ENCODE measurements around the gene HIPK2. TPM values are rescaled to one million over a fixed set of nuclear protein-coding genes. Genes with fewer than 3 reads are reported as not detected.

The HIPK2 gene
- total and polyA plus RNA-seq, 7 donors: 18.1 to 166 (median 78.5) TPM

- H3K4me1 ChIP-seq: no peaks in the 10 kb centered on the region
- H3K9me3 ChIP-seq: no peaks in the 10 kb centered on the region
- intact Hi-C loops (cut with DNase I): no loop called here
- no peak overlapping the region for H3K4me3 ChIP-seq
- ATAC-seq (no peak), DNase-seq (no peak)
- no peak for TF ChIP-seq CTCF (IDR thresholded peaks at IDR 0.05)
- WGBS, 3 donors: 97 to 99% (median 99%) methylated on average over 6 of the region's 6 CpGs
- no peak overlapping the region for H3K27ac ChIP-seq
- H3K27me3 ChIP-seq (ENCODE audit: insufficient read depth in 3 of 3, low read length in 2 of 3): no peaks in the 10 kb centered on the region
- peaks cover 9 to 96% of the 10 kb centered on the region in 2 donors for H3K36me3 ChIP-seq (ENCODE audit: insufficient read depth in 1 of 2, low read depth in 1 of 2)
These were observed 176.6 kb downstream of the HIPK2 start for GRCh38 chr7:139601176-139601575.

- ATAC-seq (no peak), DNase-seq (no peak)
- H3K36me3 ChIP-seq (ENCODE audit: insufficient read depth in 1 of 2, low read depth in 1 of 2): peaks cover 10 to 97% of the 10 kb centered on the region in 2 donors
These were observed 177.5 kb downstream of the HIPK2 start for GRCh38 chr7:139600306-139600705.

GRCh38 chr7:139598642-139599041 lies 179.2 kb downstream of the HIPK2 start:
- Histone ChIP-seq H3K4me1 (no peaks in the 10 kb centered on the region), H3K27ac (no peak overlapping the region), H3K4me3 (no peak overlapping the region), H3K27me3 (ENCODE audit: insufficient read depth in 3 of 3, low read length in 2 of 3) (no peaks in the 10 kb centered on the region), H3K9me3 (no peaks in the 10 kb centered on the region), H3K36me3 (ENCODE audit: insufficient read depth in 1 of 2, low read depth in 1 of 2) (peaks cover 15 to 98% of the 10 kb centered on the region in 2 donors)
- WGBS, 3 donors: 75 to 79% (median 76%) methylated on average over 1 of the region's 1 CpG
- no peak for ATAC-seq
- no peak for DNase-seq
- intact Hi-C loops (cut with DNase I): no loop called here
- TF ChIP-seq CTCF (IDR thresholded peaks at IDR 0.05): no peak

More at GRCh38 chr7:139600306-139600705, 177.5 kb downstream of the HIPK2 start:
- intact Hi-C loops (cut with DNase I): no loop called here
- 92 to 97% (median 94%) methylated on average over 8 of the region's 8 CpGs for WGBS, 3 donors
- no peak overlapping the region for H3K27ac ChIP-seq
- no peaks in the 10 kb centered on the region for H3K27me3 ChIP-seq (ENCODE audit: insufficient read depth in 3 of 3, low read length in 2 of 3)
- H3K4me3 ChIP-seq: no peak overlapping the region
- no peaks in the 10 kb centered on the region for H3K9me3 ChIP-seq
- TF ChIP-seq CTCF (IDR thresholded peaks at IDR 0.05): no peak
- H3K4me1 ChIP-seq: no peaks in the 10 kb centered on the region

- H3K9me3 ChIP-seq: no peaks in the 10 kb centered on the region
- no peaks in the 10 kb centered on the region for H3K4me1 ChIP-seq
- ATAC-seq: no peak
- no peak overlapping the region for H3K27ac ChIP-seq
- intact Hi-C loops (cut with DNase I): no loop called here
- TF ChIP-seq CTCF (IDR thresholded peaks at IDR 0.05): no peak
- H3K4me3 ChIP-seq: no peak overlapping the region
- peaks cover 21 to 99% of the 10 kb centered on the region in 2 donors for H3K36me3 ChIP-seq (ENCODE audit: insufficient read depth in 1 of 2, low read depth in 1 of 2)
- H3K27me3 ChIP-seq (ENCODE audit: insufficient read depth in 3 of 3, low read length in 2 of 3): no peaks in the 10 kb centered on the region
- WGBS, 3 donors: 91 to 97% (median 93%) methylated on average over 5 of the region's 5 CpGs
- no peak for DNase-seq
These were observed 180.8 kb downstream of the HIPK2 start for GRCh38 chr7:139597028-139597427.

GRCh38 chr7:139596626-139597025 lies 181.2 kb downstream of the HIPK2 start:
- 92 to 94% (median 93%) methylated on average over 17 of the region's 17 CpGs for WGBS, 3 donors
- ATAC-seq: no peak

More at GRCh38 chr7:139596626-139597025, 181.2 kb downstream of the HIPK2 start:
- intact Hi-C loops (cut with DNase I): no loop called here
- Histone ChIP-seq H3K4me3 (no peak overlapping the region), H3K27ac (no peak overlapping the region), H3K27me3 (ENCODE audit: insufficient read depth in 3 of 3, low read length in 2 of 3) (no peaks in the 10 kb centered on the region), H3K4me1 (no peaks in the 10 kb centered on the region), H3K36me3 (ENCODE audit: insufficient read depth in 1 of 2, low read depth in 1 of 2) (peaks cover 21 to 99% of the 10 kb centered on the region in 2 donors), H3K9me3 (no peaks in the 10 kb centered on the region)
- no peak for DNase-seq
- TF ChIP-seq CTCF (IDR thresholded peaks at IDR 0.05): no peak

Measured in psoas muscle (tissue), 8 donors.